GM18867 (cell line): ENCODE measurements around the gene UBE2D3.

Source experiments
- ATAC-seq: cut with Tn5 transposase; IDR thresholded peaks from one replicate; pipeline ENCODE4 v1.9.1; 2021; ENCODE audit warnings: mild to moderate bottlenecking, moderate library complexity; ENCODE audit not compliant: unreplicated experiment

The UBE2D3 gene

DNA sequence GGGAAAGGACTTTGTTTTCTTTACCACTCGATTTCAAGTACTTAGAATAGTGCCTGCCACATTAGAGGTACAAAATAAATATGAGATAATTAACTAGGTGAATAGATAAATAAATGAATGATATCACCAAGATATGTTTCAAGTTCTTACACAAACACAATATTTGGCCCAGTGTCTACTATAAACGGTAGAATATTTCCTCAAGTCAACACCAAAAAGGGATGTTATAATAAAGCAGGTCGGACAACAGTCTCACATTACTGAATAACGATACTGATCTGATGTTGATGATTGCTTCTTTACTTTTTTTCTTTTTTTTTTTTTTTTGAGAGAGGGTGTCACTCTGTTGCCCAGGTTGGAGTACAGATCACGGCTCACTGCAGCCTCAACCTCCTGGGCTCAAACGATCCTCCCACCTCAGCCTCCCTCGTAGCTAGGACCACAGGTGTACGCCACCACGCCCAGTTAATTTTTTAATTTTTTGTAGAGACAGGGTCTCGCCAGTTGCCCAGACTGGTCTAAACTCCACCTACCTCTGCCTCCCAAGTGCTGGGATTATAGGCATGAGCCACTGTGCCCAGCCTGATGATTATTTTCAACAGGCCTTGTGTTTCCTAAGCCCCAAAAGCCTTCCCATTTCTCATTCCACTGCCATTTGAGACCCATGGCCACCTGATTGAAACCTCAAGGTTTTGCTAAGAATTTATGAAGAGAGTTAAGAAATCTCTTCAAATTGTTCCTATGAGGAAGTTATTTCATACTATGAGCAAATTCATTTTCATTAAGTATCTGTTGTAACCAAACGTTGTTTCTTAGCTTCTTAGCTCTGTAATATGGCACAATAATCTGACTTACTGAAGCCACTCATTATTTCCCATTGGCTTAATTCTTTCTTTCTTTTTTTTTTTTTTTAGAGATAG lies 68.8 kb downstream of the UBE2D3 start:
- ATAC-seq = no peak

GRCh38 chr4:102757681-102758080 lies 69.7 kb downstream of the UBE2D3 start:
- no peak for ATAC-seq

DNA sequence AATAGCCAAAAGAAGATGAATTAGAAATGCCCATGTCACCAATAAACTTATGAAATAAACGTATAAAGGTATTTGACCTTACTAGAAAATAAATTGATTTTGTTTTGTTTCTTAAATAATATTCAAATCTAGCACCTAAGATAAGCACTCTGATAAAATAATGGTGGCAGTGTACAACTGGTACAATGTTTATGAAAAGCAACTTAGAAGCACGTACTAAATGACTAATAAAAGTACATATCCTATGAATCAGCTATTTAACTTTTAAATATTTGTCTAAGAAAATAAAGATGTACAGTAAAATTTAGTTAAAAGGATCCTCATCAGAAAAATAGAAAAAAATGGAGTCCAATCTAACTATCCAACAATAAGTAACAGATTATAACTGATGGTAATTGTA lies 73.3 kb downstream of the UBE2D3 start:
- no peak for ATAC-seq

DNA sequence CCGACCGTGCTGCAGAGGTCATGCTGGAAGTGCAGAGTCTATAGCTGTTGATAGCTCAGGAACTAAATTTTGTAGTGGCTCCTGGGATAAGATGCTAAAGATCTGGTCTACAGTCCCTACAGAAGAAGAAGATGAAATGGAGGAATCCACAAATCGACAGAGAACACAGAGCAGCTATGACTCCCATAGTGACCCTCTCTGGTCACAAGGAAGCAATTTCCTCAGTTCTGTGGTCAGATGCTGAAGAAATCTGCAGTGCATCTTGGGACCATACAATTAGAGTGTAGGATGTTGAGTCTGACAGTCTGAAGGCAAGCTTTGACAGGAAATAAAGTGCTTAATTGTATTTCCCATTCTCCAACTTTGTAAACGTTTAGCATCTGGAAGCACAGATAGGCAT lies 75.4 kb downstream of the UBE2D3 start:
- ATAC-seq = no peak
